Measurements from ENCODE around the gene FEZ2. TPM values are rescaled to one million over a fixed set of nuclear protein-coding genes. Genes with fewer than 3 reads are reported as not detected.

FEZ2 gene
- total RNA-seq, 1 donor from 2014 or later = 76.8 TPM

DNA sequence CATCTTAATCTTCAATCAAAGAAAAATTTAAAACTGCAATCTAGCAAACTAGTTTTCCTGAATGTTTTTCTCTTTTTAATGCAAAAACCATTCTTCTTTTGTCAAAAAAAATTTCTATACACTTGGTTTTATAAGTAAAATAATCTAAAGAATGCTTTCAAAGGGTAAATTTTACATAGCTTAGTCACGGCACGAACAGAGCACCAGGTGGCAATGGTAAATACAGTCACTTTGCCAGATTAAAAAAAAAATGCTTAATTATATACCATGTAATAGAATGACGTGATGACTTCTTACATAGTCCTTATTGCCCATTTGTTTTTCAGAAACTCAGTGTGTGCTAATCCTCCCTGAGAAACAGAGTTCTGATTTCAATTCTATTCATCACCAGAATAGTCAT, 10.4 kb downstream of the FEZ2 start:
- no peak for DNase-seq (ENCODE audit: low read depth)

DNA sequence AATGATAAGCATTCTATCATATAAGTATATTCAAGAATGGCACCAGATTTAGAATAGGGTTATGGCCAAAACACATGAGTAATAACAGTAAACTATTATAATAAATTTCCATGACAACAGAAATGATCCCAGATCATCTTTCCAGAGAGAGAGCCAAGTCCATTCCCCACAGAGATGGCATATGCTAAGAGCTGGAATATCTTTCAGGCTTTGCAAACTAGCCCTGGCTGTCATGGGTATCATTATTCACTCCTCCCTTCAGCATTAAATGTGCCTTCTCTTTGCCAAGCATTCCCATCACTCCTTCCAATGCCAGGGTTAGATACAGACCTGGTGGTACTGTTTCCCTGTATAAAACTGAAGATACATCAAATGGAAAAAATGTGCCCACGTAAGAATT, 10.9 kb downstream of the FEZ2 start:
- no peak for DNase-seq (ENCODE audit: low read depth)

DNA sequence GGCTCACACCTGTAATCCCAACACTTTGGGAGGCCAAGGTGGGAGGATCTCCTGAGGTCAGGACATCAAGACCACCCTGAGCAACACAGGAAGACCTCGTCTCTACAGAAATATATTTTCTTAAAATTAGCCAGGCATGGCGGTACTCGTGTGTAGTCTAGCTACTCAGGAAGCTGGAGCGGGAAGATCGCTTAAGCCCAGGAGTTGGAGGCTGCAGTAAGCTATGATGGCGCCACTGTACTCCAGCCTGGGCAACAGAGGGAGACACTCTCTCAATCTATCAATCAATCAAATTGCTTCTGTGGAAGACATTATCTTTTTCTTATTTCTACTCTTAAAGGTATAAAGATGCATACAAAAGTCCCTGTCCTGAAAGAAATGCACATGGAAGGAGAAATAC, 11.3 kb downstream of the FEZ2 start:
- no peak for DNase-seq (ENCODE audit: low read depth)

DNA sequence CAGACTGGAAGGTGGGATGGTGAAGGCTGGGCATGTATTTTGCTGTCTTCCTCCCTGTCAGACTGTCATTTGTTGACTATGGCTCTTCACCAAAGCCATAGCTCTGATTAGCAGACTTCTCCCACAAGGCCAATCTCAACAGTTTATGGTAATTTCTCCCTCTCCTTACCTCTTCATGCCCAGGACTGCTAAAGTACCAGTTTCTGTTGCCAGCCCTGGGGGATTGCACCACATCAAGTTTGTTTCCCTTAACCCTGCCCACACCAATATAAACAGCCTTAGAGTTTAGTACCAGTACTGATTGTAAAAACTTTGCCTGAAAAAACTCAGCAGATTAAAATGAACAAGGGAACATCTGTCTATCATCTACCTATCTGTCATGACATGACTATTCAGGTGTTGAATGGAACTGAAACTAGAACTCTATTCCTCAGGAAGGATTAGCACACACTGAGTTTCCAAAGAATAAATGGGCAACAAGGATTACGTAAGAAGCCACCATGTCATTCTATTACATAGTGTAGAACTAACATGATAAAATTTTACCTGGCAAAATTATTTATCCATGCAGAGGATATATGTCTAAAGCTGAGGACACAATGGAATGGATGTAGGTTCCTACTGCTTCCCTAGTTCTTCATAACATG, 13.7 kb downstream of the FEZ2 start:
- no peak for DNase-seq (ENCODE audit: low read depth)

DNA sequence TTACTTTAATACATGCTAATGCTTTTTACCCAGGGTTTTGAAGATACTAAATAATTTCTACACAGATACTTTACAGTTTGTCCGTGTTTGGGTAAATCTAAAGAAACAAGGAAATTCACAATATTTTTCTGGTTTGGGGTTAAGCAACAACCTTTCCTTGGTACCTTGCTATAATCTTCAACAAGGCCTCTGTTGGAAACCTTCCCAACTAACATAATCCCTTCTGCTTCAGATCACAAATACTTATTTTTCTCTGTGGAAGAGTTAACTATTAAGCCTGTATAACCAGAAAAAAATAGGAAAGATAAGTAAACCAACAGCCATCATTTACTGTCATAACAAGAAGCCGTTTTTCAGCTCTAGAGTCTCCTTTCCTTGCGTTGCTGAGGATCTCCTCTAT, 15.0 kb downstream of the FEZ2 start:
- no peak for DNase-seq (ENCODE audit: low read depth)

DNA sequence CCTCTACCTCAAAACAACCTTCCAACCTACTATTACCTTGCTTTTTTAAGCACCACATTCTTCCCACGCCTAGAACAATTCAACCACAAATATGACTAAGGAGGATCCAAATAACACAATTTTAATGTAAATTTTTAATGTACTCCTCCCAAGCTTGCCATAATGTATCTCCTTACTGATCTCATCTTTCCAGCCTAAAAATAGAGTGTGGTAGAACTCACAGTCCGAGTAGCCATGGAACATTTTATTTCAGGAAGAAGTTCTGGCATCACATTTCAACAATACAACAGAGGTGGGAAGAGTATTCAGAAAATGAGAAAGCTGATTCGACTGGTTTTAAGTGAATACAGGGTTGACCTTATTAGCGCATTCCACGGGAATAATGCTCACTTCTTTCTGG, 15.4 kb downstream of the FEZ2 start:
- peak; percentile 52 for DNase-seq (ENCODE audit: low read depth)

DNA sequence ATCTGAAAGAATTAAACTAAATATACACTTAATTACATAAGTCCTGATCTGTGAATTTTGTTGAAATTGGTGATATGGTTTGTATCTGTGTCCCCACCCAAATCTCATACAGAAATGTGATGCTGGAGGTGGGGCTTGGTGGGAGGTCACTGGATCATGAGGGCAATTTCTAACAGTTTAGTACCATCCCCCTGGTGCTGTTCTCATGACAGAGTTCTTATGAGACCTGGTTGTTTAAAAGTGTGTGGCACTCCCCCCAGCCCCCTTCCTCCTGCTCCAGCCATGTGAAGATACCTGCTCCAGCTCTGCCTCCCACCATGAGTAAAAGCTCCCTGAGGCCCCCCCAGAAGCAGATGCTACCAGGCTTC, 18.7 kb downstream of the FEZ2 start:
- no peak for DNase-seq (ENCODE audit: low read depth)

DNA sequence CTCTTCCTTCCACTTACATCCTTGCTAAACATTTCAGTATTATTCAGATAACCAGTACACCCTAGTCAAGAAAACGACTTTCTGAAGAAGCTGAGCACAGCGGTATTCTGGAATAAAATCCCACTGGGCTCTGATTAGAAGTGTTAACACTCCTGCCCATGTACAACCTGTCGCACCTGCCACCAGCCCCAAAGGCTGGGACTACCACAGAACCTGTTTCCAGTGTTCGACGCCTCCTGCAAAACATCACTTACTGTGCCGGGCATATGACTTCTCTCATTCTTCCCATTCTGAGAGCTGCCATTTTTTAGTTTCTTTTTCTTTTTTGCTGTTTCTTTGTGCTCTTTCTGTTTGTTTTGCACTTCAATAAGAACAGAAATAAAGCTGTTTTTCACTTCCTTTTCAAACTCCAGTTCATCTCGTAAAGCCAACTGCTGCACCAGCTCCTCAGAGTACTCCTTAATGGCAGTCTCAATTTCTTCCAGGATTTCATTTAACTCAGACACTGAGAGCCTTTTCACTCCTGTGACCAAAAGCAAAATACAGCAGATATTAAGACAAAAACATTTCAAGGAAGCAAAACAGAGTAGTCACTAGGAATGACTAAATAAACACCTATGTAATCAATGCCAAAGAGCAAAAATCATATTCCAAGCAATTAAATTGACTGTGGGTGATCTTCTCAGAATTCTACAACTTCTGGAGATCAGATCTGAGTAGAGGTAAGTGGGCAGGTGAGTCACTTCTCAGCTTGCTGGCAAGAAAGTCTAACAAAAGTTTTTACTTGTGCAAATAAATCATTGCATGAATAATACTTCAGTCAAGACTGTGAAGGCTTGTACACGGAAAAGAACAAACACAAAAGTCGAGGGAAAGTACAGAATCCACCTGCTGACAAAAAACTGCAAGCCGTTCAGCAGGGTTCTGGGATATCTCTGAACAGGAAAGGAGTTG, 19.3 kb downstream of the FEZ2 start:
- no peak for DNase-seq (ENCODE audit: low read depth)

DNA sequence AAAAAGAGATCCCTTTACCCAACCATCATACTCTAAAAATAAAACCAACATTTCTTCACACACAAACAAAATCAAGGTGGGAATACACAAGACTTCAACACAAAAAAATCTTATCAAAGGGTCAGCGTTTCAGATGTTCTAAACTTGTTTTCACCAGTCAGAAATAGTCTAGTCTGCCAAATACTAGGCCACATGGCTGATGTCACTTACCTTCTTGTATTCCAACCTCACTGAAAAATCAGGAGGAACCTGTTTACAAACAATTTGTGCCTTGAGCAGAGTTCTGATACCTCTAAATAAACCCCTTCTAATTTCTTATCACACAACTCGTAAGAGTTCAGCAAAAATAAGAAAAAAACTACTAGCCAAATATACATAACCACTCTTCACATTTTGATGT, 20.1 kb downstream of the FEZ2 start:
- DNase-seq (ENCODE audit: low read depth) = no peak

DNA sequence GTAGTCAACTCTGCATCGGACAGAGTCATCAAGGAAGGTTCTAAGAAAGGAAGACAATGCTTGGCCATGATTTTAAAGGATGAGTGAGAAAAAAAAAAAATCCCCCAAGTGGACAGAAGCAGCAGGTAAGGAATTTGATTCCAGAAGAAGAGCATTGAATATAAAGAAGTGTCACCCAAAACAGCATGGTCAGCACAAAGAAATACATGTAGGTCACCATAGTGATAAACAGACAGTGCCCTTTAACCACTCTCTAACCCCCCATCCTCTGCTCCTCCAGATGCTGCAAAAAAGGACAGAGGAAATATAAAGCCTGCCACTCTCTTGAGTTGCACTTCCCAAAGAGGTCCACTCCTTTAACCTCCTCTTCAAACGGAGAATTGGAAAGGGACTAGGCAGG, 23.4 kb downstream of the FEZ2 start:
- no peak for DNase-seq (ENCODE audit: low read depth)

DNA sequence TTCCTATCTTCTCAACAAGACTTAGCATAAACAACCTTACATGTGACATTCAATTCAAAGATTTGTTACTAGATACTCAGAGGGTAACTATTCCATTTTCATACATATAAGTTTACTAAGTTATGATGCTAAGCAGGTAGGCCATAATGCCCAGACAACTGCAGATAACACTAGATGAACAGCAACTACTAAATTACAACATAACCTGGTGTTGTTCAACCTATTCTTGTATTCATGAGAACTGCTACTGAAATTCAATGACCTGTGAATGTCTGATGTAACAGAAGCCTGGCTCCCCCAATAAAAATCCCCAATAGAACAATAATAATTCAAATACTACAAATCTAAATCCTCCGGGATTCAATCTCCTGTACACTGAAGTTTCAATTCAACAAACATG, 24.8 kb downstream of the FEZ2 start:
- no peak for DNase-seq (ENCODE audit: low read depth)

DNA sequence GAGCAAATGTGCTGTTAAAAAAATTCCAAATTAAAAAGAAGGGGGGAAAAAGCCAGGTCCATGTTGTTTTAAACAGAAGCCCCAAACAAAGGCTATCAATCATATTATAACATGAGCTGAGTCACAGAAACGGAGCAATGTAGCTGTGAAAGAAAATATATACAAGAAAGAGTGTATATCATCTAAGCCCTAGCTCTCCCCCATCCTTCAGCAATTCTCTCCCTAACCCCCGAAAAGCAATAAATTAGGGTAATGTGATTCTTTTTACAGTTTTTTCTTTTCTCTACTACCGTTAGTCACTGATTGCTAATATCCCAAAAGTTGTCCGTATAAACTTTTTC, 25.3 kb downstream of the FEZ2 start:
- DNase-seq (ENCODE audit: low read depth) = no peak

DNA sequence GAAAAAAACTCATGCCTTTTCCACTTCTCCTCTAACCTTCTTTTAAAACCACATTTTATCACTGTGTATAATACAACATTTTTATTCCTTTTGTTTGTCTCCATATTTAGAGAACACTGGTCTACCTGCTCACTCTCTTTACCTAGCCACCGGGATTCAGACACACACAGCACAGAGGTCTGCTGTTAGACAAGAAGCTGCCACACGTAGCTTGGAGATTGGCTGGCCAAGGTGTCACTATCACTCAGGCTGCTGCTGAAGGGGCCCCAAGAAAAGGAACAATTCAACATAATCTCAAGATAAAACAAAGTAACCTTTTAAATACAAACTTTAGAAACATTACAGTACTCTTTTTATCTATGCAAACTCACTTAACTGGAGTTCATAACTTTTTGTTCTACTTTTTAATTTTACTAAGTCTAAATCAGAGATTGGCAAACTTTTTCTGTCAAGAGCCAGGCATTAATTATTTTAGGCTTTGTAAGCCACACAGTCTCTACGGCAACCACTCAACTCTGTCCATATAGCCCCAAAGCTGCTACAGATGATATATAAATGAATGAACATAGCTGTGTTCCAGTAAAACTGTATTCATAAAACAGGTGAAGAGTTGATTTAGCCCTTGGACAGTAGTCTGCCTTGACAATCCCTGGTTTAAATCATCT, 25.8 kb downstream of the FEZ2 start:
- no peak for DNase-seq (ENCODE audit: low read depth)

DNA sequence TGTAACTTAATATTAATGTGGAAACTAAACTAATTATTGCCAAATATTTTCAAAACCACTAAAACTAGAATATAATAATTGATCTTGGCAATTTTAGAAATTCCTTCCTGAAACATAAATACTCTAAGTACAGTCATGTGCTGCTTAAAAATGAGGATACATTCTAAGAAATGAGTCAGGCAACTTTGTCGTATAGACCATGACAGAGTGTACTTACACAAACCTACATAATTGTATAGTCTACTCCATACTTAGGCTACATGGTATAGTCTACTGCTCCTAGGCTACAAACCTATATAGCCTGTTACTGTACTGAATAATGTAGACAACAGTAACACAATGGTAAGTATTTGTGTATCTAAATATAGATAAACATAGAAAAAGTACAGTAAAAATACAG, 27.6 kb downstream of the FEZ2 start:
- DNase-seq (ENCODE audit: low read depth) = no peak

DNA sequence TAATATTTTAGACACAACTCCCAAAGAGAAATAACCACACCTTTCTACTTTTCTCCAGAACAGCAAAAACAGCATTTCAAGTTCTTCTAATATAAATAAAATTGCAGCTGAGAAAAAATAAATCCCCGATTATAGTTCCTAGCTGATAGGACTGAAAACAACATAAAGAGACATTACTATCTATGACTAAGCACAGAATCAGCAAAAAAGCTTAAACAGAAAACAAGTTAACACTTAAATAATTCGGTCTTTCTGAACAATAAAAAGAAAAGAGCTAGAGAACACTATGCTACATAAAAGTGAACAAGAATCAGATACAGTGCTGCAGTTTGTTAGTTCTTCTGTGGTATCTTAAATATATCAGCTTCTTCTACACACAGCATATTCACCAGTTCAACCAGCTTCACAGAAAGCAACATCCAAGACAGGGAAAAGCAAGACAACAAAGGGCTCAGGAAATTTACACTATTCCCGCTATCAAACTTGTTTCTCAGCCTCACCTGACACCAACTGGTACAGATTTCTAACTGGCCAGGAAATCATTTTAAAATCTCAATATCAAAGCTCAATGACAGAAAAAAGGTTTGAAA, 28.6 kb downstream of the FEZ2 start:
- no peak for DNase-seq (ENCODE audit: low read depth)

DNA sequence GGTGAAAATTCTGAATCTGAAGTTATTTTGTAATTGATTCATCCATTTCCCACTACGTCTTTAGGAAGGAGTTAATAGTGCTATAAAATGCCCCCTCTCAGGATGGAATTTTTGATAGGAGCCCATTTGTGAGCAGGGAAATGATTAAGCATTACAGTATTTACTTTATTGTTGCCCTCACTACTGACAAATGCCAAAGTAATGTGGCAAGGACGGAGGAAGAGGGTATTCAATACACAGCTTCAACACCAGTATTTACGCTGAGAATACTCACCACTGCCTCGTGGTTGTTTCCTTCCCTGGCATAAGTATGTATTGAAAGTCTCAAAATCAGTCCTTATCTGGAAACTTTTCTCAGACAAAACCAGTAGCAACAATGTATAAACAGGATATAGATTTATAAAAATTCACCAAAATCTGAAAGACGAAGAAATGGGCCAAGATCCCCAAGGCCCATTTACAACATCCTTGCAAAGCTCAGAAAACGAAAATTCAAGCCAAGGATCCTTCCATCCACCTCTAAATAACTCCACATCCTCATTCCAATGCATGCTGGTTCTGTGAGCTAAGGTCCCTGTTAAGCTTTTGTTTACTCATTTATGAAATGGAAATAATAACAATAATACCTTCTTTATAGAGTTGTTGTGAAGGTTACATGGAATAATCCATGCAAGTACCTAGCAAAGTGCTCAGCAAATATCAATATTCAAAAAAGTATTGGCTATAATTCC, 29.3 kb downstream of the FEZ2 start:
- DNase-seq (ENCODE audit: low read depth) = peak; percentile 47

DNA sequence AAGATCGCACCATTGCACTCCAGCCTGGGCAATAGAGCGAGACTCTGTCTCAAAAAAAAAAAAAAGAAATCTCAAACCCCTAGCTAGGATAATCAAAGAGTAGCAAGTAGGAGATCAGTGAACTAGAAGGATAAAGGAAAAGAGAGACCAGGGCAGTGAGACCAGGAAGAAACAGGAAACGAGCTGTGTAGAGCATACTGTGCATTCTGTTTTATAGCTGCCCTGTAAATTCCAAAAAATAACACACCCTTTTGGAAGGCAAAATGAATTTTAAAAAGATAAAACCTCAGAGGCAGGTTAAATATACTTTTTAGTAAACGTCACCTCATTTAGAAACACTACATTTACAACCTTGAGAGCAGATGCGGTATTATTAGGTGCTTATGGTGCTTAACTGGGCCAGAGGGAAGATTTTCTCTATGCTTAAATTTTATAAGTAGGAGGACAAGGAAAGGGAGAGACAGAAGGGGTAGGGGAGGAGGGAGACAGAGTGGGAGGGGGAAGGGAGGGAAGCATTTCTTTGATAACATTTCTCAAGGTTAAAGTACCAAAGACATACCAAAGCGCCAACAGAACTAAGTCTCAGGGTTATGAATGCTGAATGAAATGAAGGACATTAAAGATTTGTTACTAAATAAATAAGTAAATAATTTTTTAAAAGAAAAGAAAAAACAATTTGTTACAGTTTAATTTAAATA, 30.1 kb downstream of the FEZ2 start:
- no peak for DNase-seq (ENCODE audit: low read depth)

DNA sequence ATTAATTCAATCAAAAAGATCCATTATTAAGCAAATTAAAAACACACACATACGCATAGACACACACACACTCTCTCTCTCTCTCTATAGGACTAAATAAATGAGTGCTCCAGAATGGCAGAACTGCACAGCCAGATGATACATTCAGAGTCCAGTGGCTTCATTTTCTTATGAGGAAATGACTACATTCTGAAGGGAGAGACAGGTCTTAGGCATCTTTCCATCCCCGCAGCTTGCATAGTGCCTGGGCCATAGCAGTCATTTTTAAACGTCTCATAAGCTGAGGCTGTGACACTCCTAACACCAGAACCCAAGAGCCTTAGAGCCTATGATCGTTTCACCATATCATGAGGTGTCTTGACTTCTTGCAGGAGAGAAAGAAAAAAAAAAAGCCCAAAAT, 31.1 kb downstream of the FEZ2 start:
- no peak for DNase-seq (ENCODE audit: low read depth)

DNA sequence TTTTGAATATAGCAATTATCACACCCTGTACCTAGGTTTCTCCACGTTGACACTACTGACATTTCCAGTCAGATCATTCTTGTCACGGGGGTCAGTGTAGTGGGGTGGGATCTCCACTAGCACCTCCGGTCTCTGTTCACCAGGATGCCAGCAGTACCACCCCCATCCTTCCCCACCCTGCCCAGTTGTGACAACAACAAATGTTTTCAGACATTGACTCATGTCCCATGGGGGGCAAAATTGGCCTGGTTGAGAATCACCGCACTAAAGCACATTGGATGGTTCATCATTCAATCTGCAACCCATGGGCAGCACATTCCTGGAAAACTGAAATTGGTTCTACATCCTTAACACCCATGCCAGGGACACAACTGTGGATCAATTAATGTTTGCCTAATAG, 32.3 kb downstream of the FEZ2 start:
- DNase-seq (ENCODE audit: low read depth) = no peak

DNA sequence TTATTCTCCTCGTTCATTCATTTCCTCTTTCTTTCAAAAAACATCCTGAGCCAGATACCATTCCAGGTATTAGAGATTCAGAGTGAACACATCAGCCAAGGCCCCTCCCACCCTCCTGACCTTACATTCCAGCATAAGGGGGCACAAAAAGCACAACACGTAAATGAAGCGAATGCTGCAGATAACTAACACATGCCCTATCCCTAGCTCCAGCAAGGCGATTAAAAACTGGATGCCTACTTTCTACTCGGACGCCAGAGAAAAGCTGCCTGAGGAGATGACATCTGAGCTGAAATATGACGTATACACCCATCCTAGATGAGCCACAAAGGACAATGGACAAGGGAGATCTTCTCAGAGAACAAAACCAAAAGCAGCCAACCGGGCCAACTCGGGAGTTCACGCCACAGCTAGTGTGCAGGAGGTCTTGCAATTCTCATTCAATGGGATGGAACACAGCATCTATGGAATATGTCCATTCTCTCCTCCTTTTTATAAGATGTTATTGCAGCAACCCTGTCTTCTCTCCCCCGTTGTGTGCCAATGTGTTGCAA, 33.5 kb downstream of the FEZ2 start:
- DNase-seq (ENCODE audit: low read depth) = no peak

All from myocyte (in vitro differentiated cells).